A549 (cell line): ENCODE results near the gene HTN1.

Experiments used
- CTCF ChIP-seq: fragments of >200 bp; sonication (Bioruptor Twin); formaldehyde crosslinking; IDR thresholded peaks from 3 replicates; pipeline ENCODE4 v1.5.1; 2016
- JUN ChIP-seq, 2 experiments: fragments of >200 bp; sonication (Bioruptor Twin); formaldehyde crosslinking; IDR thresholded peaks; 2 replicates in 1 of 2; 3 replicates in 1 of 2; pipeline ENCODE4 v1.6.1; 2016 to 2017
- KDM1A ChIP-seq: fragments of 200-600 bp; sonication (generic); IDR thresholded peaks from 2 replicates; pipeline ENCODE4 v1.6.1; 2016; ENCODE audit warnings: low read depth, mild to moderate bottlenecking
- MAZ ChIP-seq: fragments of 150-350 bp; IDR thresholded peaks from 2 replicates; pipeline ENCODE4 v1.6.1; 2014; ENCODE audit warnings: antibody characterized with exemption, low read depth, low read length, borderline replicate concordance
- MYC ChIP-seq: IDR thresholded peaks from 2 replicates; pipeline ENCODE4 v1.6.1; 2012; ENCODE audit warnings: mild to moderate bottlenecking, inconsistent platforms, low read length, improper control_type of control experiment, borderline replicate concordance
- POLR2A ChIP-seq: IDR thresholded peaks from 2 replicates; pipeline ENCODE4 v1.6.1; 2012; ENCODE audit warnings: mild to moderate bottlenecking, low read length
- RAD21 ChIP-seq, 2 experiments: fragments of >200 bp in 1 of 2; sonication (Bioruptor Twin) in 1 of 2; formaldehyde crosslinking in 1 of 2; IDR thresholded peaks in 1 of 2; conservative IDR thresholded peaks in 1 of 2; 2 replicates in 1 of 2; 3 replicates in 1 of 2; pipeline ENCODE4 v1.6.1; 2012 to 2018; ENCODE audit warnings: inconsistent platforms in 1 of 2
- RARB ChIP-seq: fragments of 250-450 bp; sonication (Bioruptor Pico); IDR thresholded peaks from 2 replicates; pipeline ENCODE4 v1.8.0; 2021; ENCODE audit warnings: mild to moderate bottlenecking, moderate library complexity
- REST ChIP-seq: fragments of 200-600 bp; sonication (generic); IDR thresholded peaks from 2 replicates; pipeline ENCODE4 v1.6.1; 2016; ENCODE audit warnings: antibody characterized with exemption, mild to moderate bottlenecking, moderate library complexity
- RNF2 ChIP-seq: fragments of 200-600 bp; sonication (generic); IDR thresholded peaks from 2 replicates; pipeline ENCODE4 v1.6.1; 2016; ENCODE audit warnings: low read depth, mild to moderate bottlenecking, antibody characterized with exemption, moderate library complexity, borderline replicate concordance
- SMC3 ChIP-seq: fragments of >200 bp; sonication (Bioruptor Twin); formaldehyde crosslinking; IDR thresholded peaks from 3 replicates; pipeline ENCODE4 v1.6.1; 2018; ENCODE audit warnings: inconsistent platforms
- SREBF2 ChIP-seq: fragments of 450-650 bp; IDR thresholded peaks from 2 replicates; pipeline ENCODE4 v1.6.1; 2014; ENCODE audit warnings: mild to moderate bottlenecking, moderate library complexity
- ZSCAN20 ChIP-seq: fragments of 250-450 bp; sonication (Bioruptor Pico); IDR thresholded peaks from 2 replicates; pipeline ENCODE4 v1.8.0; 2022; ENCODE audit warnings: mild to moderate bottlenecking, moderate library complexity

GRCh38 chr4:70080205-70080604, 30.0 kb downstream of the HTN1 start:
- TF ChIP-seq CTCF (no peak), MYC (no peak), SREBF2 (no peak), RNF2 (no peak), SMC3 (no peak), RARB (CRISPR knock-in tag) (no peak), MAZ (no peak), KDM1A (no peak), REST (no peak), ZSCAN20 (CRISPR knock-in tag) (no peak), JUN (IDR thresholded peaks at IDR 0.05) (no peak), POLR2A (no peak), RAD21 (conservative IDR thresholded peaks at IDR 0.05 in 1 of 2, IDR thresholded peaks at IDR 0.05 in 1 of 2) (no peak)
